Central memory CD8-positive, alpha-beta T cell (primary cell): ENCODE results near the gene TMUB1.

Source experiments
- ATAC-seq: fragments of 150-1000 bp; cut with Tn5 transposase; replicated peaks from 2 replicates; pipeline ENCODE4 v1.10.0; 2022; ENCODE audit warnings: mild to moderate bottlenecking, moderate FRiP score, moderate number of reproducible peaks; ENCODE audit not compliant: poor library complexity, severe bottlenecking; ENCODE audit errors: extremely low read depth
- DNase-seq, 2 donors: peaks; one replicate each; pipeline ENCODE4 v3.0.0; 2021; ENCODE audit warnings: low spot score in 2 of 2
- H3K27ac Mint-ChIP-seq: one replicate; pipeline ENCODE4 v1.8.0; 2022; ENCODE audit warnings: low read depth, mild to moderate bottlenecking, moderate library complexity, mixed read lengths
- H3K27me3 Mint-ChIP-seq: one replicate; pipeline ENCODE4 v1.8.0; 2022; ENCODE audit warnings: mixed read lengths
- H3K36me3 Mint-ChIP-seq: one replicate; pipeline ENCODE4 v1.8.0; 2022; ENCODE audit warnings: mild to moderate bottlenecking, moderate library complexity, mixed read lengths; ENCODE audit not compliant: insufficient read depth
- H3K4me1 Mint-ChIP-seq: one replicate; pipeline ENCODE4 v1.8.0; 2022; ENCODE audit warnings: mixed read lengths
- H3K4me3 Mint-ChIP-seq: one replicate; pipeline ENCODE4 v1.8.0; 2022; ENCODE audit warnings: mild to moderate bottlenecking, moderate library complexity, mixed read lengths
- H3K9me3 Mint-ChIP-seq: one replicate; pipeline ENCODE4 v1.8.0; 2022; ENCODE audit warnings: mixed read lengths

The TMUB1 gene

GRCh38 chr7:151073990-151074389, 9.3 kb downstream of the TMUB1 start:
- H3K4me1 Mint-ChIP-seq = peaks cover 8% of the 10 kb centered on the region
- peaks cover 28% of the 10 kb centered on the region for H3K36me3 Mint-ChIP-seq
- H3K27ac Mint-ChIP-seq = no peak overlapping the region
- H3K27me3 Mint-ChIP-seq = no peaks in the 10 kb centered on the region
- ATAC-seq (no peak), DNase-seq (no peak)
- H3K4me3 Mint-ChIP-seq = no peak overlapping the region
- H3K9me3 Mint-ChIP-seq = no peaks in the 10 kb centered on the region

DNA sequence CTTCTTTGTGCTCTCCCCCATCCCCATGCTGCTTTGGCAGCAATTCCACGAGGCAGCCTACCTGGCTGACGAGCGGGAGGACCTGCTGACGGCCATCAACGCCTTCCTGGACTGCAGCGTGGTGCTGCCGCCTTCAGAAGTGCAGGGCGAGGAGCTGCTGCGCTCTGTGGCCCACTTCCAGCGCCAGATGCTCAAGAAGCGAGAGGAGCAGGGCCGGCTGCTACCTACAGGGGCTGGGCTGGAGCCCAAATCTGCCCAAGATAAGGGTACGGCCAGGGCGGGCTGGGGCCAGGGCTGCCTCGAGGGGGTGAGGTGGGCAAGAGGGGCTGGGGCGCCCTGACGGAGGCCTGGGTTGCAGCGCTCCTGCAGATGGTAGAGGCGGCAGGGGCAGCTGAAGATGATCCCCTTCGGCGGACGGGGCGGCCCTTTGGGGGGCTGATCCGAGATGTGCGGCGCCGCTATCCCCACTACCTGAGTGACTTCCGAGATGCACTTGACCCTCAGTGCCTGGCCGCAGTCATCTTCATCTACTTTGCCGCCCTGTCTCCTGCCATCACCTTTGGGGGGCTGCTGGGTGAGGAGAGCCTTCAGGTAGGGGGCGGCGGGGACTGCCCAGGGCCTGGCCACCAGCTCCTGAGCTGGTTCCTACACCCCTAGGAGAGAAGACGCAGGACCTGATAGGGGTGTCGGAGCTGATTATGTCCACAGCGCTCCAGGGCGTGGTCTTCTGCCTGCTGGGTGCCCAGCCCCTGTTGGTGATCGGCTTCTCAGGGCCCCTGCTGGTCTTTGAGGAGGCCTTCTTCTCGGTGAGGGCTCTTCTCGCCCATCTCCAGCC, 12.0 kb downstream of the TMUB1 start:
- DNase-seq (no peak), ATAC-seq (no peak)
- Mint-ChIP-seq H3K9me3 (no peaks in the 10 kb centered on the region), H3K4me3 (no peak overlapping the region), H3K4me1 (no peaks in the 10 kb centered on the region), H3K27ac (no peak overlapping the region), H3K36me3 (peaks cover 35% of the 10 kb centered on the region), H3K27me3 (no peaks in the 10 kb centered on the region)

DNA sequence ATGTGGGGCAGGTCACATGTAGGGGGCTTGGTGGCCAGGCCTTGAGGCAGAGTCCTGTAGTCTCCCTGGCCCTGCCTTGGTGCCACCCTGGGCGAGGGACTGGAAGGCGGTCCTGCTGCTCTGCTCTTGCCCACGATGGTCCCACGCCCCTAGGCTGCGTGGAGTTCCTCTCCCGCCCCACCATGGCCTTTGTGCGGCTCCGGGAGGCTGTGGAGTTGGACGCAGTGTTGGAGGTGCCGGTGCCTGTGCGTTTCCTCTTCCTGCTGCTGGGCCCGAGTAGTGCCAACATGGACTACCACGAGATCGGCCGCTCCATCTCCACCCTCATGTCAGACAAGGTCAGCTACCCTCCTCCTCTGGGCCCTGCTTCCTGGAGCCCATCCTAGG, 12.7 kb downstream of the TMUB1 start:
- H3K27ac Mint-ChIP-seq = no peak overlapping the region
- H3K4me1 Mint-ChIP-seq = no peaks in the 10 kb centered on the region
- no peaks in the 10 kb centered on the region for H3K27me3 Mint-ChIP-seq
- no peak overlapping the region for H3K4me3 Mint-ChIP-seq
- H3K36me3 Mint-ChIP-seq = peaks cover 37% of the 10 kb centered on the region
- no peaks in the 10 kb centered on the region for H3K9me3 Mint-ChIP-seq
- DNase-seq (no peak), ATAC-seq (no peak)

- peaks cover 36% of the 10 kb centered on the region for H3K36me3 Mint-ChIP-seq
- no peaks in the 10 kb centered on the region for H3K27me3 Mint-ChIP-seq
- DNase-seq = no peak
These were observed 13.3 kb downstream of the TMUB1 start for GRCh38 chr7:151069841-151070573.

DNA sequence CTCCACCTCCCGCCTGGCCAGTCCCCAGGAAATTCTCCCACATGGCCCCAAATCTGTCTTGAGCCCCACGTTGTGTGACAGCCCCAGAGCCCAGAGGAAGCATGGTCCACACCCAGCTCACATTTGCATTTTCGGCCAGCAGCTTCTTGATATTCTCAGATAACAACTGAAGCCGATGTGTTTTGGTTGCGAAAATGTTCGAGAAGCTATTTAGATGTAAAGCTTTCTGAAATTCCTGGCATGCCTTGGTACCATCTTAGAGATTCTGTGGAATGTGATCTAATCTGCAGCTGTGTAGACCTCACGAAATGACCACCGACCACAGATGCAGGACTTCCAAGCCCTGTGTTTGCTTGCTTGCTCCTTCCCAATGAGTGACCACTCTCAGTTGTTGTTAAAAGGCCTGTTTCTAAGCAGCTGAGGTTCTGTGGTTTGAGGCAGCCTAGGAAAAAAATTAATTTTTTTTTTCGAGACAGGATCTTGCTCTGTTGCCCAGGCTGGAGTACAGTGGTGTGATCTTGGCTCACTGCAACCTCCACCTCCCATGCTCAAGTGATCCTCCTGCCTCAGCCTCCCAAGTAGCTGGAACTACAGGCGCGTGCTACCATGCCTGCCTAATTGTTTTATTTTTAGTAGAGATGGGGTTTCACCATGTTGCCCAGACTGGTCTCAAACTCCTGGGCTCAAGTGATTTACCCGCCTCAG, 15.1 kb downstream of the TMUB1 start:
- Mint-ChIP-seq H3K27me3 (no peaks in the 10 kb centered on the region), H3K4me3 (no peak overlapping the region)
- no peak for ATAC-seq

More at GRCh38 chr7:151069841-151070573, 13.3 kb downstream of the TMUB1 start:
- Mint-ChIP-seq H3K4me1 (no peaks in the 10 kb centered on the region), H3K27ac (no peak overlapping the region), H3K4me3 (no peak overlapping the region), H3K9me3 (no peaks in the 10 kb centered on the region)
- no peak for ATAC-seq

DNA sequence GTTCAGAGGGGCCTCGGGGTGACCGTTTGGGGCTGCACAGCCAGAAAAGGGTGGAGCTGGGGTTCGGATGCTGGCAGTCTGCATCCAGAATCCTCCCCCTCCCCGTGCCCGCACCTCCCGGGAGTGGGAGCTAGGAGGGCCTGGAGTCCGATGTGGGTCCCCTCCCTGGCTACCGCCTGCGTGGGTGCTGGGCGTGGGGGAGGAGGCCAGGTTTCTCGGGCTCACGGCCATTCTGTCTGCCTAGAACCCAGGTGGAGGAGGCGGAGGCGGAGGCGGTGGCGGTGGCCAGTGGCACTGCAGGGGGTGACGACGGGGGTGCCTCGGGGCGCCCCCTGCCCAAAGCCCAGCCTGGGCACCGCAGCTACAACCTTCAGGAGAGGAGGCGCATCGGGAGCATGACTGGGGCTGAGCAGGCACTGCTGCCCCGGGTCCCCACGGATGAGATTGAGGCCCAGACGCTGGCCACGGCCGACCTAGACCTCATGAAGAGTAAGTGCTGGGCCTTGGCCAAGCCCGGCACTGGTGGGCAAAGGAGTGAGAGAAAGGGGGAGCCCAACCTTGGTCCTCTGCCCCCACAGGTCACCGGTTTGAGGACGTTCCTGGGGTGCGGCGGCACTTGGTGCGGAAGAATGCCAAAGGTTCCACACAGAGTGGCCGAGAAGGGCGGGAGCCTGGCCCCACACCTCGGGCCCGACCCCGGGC, 16.9 kb downstream of the TMUB1 start:
- Mint-ChIP-seq H3K4me3 (no peak overlapping the region), H3K4me1 (peaks cover 7% of the 10 kb centered on the region), H3K27ac (no peak overlapping the region), H3K9me3 (no peaks in the 10 kb centered on the region), H3K27me3 (no peaks in the 10 kb centered on the region), H3K36me3 (peaks cover 28% of the 10 kb centered on the region)
- no peak for DNase-seq
- no peak for ATAC-seq

More for the DNA sequence above, 15.1 kb downstream of the TMUB1 start:
- Mint-ChIP-seq H3K27ac (no peak overlapping the region), H3K9me3 (no peaks in the 10 kb centered on the region), H3K36me3 (peaks cover 34% of the 10 kb centered on the region), H3K4me1 (no peaks in the 10 kb centered on the region)
- DNase-seq = no peak

GRCh38 chr7:151065516-151065915, 17.8 kb downstream of the TMUB1 start:
- no peaks in the 10 kb centered on the region for H3K9me3 Mint-ChIP-seq
- H3K4me3 Mint-ChIP-seq = no peak overlapping the region
- H3K36me3 Mint-ChIP-seq = peaks cover 28% of the 10 kb centered on the region

DNA sequence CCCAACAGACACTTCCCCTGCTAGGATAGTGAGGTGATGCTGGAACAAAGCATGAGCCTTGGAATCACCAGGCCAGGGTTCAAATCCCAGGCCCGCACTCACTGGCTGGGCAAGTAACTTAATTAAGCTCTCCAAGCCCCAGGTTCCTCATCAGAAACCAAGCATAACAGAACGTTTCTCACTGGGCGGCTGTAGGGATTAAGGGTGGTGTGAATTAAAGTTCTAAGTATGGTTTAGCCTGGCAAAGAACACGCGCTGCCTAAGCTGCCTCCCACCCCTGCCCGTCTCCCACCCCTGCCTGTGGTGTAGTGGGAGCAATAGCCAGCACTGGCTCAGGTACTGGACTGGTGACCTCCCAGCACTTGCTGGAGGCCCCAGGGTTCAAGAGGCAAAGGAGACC, 18.3 kb downstream of the TMUB1 start:
- Mint-ChIP-seq H3K4me1 (peaks cover 16% of the 10 kb centered on the region), H3K36me3 (peaks cover 26% of the 10 kb centered on the region), H3K27me3 (no peaks in the 10 kb centered on the region), H3K4me3 (no peak overlapping the region), H3K27ac (no peak overlapping the region), H3K9me3 (no peaks in the 10 kb centered on the region)
- no peak for DNase-seq
- ATAC-seq = no peak

More at GRCh38 chr7:151065516-151065915, 17.8 kb downstream of the TMUB1 start:
- no peaks in the 10 kb centered on the region for H3K27me3 Mint-ChIP-seq
- H3K27ac Mint-ChIP-seq = no peak overlapping the region
- H3K4me1 Mint-ChIP-seq = peaks cover 16% of the 10 kb centered on the region
- ATAC-seq = no peak
- DNase-seq = no peak

DNA sequence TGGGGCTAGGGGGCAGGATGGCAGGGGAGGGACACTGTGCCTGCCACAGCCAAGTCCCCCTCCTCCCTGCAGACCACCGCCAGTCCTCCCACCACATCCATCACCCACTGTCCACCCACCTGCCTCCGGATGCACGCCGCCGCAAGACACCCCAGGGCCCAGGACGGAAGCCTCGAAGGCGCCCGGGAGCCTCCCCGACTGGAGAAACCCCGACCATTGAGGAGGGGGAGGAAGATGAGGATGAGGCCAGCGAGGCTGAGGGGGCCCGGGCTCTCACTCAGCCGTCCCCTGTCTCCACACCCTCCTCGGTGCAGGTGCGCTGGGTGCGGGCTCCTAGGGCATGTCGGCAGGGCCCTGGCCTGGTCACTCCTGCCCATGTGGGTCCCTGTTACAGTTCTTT, 18.8 kb downstream of the TMUB1 start:
- Mint-ChIP-seq H3K4me3 (no peak overlapping the region), H3K9me3 (no peaks in the 10 kb centered on the region), H3K27me3 (no peaks in the 10 kb centered on the region), H3K36me3 (peaks cover 27% of the 10 kb centered on the region), H3K27ac (no peak overlapping the region), H3K4me1 (peaks cover 16% of the 10 kb centered on the region)
- ATAC-seq = no peak
- no peak for DNase-seq

DNA sequence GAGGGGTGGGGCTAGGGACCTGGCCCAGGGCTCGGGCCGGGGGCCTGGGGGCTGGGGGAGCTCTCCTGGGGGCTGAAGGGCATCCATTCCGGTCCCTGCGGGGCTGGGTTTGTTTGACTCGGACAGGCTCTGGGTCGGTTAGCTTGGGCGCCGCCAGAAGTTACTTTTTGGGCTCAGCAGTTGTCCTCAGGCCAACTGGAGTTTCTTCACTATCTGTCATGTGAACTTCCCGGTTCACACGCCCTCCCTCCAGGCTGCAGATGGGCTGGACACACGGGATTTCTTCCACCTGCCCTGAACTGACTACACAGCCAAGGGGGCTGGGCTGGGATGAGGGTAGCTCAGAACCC, 20.1 kb downstream of the TMUB1 start:
- no peak overlapping the region for H3K27ac Mint-ChIP-seq
- H3K36me3 Mint-ChIP-seq = peaks cover 32% of the 10 kb centered on the region
- no peaks in the 10 kb centered on the region for H3K27me3 Mint-ChIP-seq
- ATAC-seq (no peak), DNase-seq (no peak)
- no peak overlapping the region for H3K4me3 Mint-ChIP-seq
- no peaks in the 10 kb centered on the region for H3K9me3 Mint-ChIP-seq
- peaks cover 24% of the 10 kb centered on the region for H3K4me1 Mint-ChIP-seq

DNA sequence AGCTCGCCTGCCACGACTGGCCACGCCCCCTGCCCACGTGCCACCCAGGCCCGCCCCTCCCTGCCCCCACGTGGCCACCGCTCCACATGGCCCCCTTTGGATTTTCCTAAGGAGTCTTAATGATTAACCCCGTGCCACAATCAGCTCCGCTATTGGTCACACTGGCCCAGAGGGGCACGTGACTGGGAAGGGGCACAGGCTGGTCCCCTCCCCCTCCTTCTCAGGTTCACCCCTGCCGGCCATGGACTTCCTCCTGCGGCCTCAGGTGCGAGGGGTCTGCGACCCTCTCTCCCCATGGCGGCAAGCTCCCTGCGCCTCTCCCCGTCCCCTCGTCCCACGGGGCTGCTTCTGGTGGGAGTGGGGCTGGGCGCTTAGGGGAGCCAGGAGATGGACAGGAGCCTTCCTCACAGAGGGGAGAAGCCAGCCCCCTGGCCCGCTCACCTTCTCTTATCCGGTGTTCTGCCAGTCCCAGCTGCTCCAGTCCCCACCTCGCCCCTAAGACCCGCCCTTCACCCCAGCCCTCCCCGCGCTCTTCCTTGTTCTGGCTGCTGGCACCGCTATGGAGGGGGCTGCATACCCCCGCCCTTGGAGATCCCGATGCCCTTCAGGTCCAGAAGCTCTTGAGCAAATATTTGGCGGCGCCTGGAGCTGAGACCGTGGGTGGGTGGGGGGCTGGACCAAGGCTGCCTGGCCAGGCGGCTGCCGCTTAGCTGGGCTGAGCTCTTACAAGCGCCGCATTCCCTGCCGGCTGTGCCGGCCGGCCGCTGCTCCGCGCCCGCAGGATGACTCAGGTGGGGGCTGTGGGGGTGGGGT, 20.7 kb downstream of the TMUB1 start:
- Mint-ChIP-seq H3K4me1 (peaks cover 26% of the 10 kb centered on the region), H3K4me3 (no peak overlapping the region), H3K9me3 (no peaks in the 10 kb centered on the region), H3K27ac (no peak overlapping the region), H3K36me3 (peaks cover 28% of the 10 kb centered on the region), H3K27me3 (no peaks in the 10 kb centered on the region)
- DNase-seq = no peak
- ATAC-seq = no peak

- Mint-ChIP-seq H3K27me3 (no peaks in the 10 kb centered on the region), H3K36me3 (peaks cover 29% of the 10 kb centered on the region), H3K4me3 (peak overlapping the region; percentile 94), H3K9me3 (no peaks in the 10 kb centered on the region), H3K27ac (no peak overlapping the region), H3K4me1 (peaks cover 31% of the 10 kb centered on the region)
- DNase-seq (no peak), ATAC-seq (no peak)
These were observed 21.2 kb downstream of the TMUB1 start for GRCh38 chr7:151062111-151062398.
